GM12872 (cell line): ENCODE results near the gene C4B.

Experiments used
- TF ChIP-seq, protein P1 (sequence below): IDR thresholded peaks from 3 replicates; pipeline ENCODE4 v1.5.1; 2011; ENCODE audit warnings: low read depth, mild to moderate bottlenecking, low read length, moderate library complexity; ENCODE audit not compliant: insufficient read depth

C4B gene

DNA sequence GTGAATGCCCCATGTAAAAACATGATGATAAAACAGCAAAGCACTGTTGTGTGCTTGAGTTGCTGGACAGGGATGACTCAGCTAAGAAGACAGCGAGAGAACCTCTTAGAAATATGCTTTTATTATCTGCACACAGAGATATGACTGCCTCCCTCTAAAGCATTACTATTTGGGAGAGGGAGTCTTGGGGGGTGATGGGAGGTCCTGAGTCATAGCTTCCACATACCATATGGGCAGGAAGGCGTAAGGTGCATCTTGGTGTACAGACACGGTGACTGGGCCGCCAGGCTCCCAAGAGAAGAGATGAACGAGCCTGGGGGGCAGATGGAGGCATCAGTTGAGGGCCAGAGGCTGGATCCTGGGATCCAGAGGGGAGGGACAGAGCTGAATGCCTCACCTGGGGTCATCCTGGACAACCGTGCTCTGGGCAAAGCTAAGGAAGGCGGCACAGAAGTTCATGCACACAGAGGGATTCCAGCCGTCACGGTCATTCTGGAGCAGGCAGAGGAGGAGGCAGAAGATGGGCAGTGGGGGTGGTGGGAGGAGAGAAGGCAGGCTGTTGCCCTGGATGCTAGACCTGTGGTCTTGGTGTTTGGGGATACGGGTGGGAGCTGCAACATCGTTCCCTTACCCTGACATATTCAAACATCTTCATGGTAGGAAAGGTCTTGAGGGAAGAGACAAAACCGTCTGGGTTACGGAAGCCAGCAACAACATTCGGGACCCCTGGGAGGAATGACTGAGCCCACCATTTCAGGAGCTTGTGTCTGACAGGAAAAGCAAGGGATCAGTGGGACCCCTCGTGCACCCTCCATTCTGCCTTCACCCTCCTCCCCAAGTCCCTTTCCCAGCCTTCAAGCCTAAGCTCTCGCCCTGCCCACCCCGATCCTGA is 44.6 kb upstream of the C4B start:
- TF ChIP-seq, protein P1, sequence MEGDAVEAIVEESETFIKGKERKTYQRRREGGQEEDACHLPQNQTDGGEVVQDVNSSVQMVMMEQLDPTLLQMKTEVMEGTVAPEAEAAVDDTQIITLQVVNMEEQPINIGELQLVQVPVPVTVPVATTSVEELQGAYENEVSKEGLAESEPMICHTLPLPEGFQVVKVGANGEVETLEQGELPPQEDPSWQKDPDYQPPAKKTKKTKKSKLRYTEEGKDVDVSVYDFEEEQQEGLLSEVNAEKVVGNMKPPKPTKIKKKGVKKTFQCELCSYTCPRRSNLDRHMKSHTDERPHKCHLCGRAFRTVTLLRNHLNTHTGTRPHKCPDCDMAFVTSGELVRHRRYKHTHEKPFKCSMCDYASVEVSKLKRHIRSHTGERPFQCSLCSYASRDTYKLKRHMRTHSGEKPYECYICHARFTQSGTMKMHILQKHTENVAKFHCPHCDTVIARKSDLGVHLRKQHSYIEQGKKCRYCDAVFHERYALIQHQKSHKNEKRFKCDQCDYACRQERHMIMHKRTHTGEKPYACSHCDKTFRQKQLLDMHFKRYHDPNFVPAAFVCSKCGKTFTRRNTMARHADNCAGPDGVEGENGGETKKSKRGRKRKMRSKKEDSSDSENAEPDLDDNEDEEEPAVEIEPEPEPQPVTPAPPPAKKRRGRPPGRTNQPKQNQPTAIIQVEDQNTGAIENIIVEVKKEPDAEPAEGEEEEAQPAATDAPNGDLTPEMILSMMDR: no peak

GRCh38 chr6:31970604-31971271 is 43.9 kb upstream of the C4B start:
- TF ChIP-seq, protein P1: no peak

- TF ChIP-seq, protein P1: no peak
Measured at GRCh38 chr6:31971279-31971992, 43.2 kb upstream of the C4B start.

GRCh38 chr6:31971993-31972708 is 42.4 kb upstream of the C4B start, which contains the start of gene DXO:
DXO (minus strand) TSS chr6:31972138; CDS start chr6:31971675, 463 bp downstream.
- TF ChIP-seq, protein P1: no peak

GRCh38 chr6:31972709-31973350 is 41.8 kb upstream of the C4B start:
- TF ChIP-seq, protein P1: no peak

- TF ChIP-seq, protein P1: no peak
Measured at GRCh38 chr6:31977816-31978431, 36.7 kb upstream of the C4B start.
